ENCODE data around the gene SCUBE1. TPM values are rescaled to one million over a fixed set of nuclear protein-coding genes. Genes with fewer than 3 reads are reported as not detected.

Gene SCUBE1
- total and polyA plus RNA-seq, 2 experiments from 2014 or later: 0.81 to 3.2 TPM

DNA sequence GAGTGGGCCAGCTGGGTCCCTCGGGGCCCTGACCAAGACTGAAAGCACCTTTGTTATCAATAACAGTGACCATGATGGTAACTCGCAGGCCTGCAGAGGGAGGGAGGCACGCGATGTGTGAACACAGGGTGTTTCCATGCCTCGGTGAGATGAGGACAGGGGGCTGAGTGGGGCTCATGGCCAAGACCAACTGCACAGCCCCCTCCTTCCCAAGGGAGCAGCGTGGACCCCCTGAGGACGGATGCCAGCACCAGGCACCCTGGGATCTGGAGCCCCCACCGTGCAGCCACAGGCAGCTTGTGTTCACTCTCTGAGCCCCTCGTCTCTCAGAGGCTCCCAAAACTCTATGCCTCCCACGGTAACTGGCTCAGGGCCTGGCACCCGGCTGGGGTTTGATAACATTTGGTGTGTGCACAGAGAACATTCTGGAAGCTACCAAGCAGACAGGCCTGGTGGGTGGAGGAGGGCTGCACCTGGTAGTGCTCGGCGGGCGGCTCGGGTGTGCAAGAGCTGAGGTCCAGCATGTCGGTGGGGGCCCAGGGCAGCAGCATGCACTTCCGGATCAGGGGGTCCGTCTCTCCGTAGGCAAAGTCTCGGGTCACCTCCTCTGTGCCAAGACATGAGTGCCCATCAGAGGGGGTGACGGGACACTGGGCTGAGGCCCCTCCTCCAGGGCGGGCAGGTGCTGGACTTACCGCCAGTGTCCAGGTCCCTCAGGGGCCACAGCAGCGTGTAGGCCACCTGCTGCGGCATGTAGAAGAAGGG is 163.8 kb downstream of the SCUBE1 start (continued):
- TF ChIP-seq STAT1 (IDR thresholded peaks at IDR 0.05; ENCODE audit: unreplicated experiment) (no peak), REST (IDR thresholded peaks at IDR 0.05; ENCODE audit: unreplicated experiment) (no peak), JUNB (IDR thresholded peaks at IDR 0.05; ENCODE audit: unreplicated experiment) (no peak), EZH2 (IDR thresholded peaks at IDR 0.05; ENCODE audit: low read depth, unreplicated experiment) (no peak), NANOG (IDR thresholded peaks at IDR 0.05; ENCODE audit: borderline replicate concordance) (no peak), ZNF331 (CRISPR knock-in tag; IDR thresholded peaks at IDR 0.05; ENCODE audit: low read depth) (no peak), CREB1 (CRISPR knock-in tag; IDR thresholded peaks at IDR 0.05; ENCODE audit: low read depth) (no peak)
- TF ChIP-seq, protein P1, sequence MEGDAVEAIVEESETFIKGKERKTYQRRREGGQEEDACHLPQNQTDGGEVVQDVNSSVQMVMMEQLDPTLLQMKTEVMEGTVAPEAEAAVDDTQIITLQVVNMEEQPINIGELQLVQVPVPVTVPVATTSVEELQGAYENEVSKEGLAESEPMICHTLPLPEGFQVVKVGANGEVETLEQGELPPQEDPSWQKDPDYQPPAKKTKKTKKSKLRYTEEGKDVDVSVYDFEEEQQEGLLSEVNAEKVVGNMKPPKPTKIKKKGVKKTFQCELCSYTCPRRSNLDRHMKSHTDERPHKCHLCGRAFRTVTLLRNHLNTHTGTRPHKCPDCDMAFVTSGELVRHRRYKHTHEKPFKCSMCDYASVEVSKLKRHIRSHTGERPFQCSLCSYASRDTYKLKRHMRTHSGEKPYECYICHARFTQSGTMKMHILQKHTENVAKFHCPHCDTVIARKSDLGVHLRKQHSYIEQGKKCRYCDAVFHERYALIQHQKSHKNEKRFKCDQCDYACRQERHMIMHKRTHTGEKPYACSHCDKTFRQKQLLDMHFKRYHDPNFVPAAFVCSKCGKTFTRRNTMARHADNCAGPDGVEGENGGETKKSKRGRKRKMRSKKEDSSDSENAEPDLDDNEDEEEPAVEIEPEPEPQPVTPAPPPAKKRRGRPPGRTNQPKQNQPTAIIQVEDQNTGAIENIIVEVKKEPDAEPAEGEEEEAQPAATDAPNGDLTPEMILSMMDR (conservative IDR thresholded peaks at IDR 0.05; ENCODE audit: low read depth in 2 of 2): no peak

DNA sequence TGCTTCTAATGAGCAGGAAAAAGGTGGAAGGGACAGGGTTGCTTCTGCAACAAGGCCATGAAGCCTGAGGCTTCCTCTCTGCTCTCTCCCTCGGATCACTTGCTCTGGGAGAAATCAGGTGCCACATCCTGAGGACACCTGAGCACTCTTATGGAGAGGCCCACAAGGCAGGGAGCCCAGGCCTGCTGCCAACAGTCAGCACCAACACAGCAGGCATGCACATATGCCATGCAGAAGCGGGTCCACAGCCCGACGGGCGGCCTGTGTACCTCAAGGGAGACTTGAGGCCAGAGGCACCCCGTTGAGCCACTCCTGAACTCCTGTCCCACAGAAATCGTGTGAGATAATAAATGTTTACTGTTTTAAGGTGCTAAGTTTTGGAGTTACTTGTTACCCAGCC is 165.7 kb downstream of the SCUBE1 start:
- Histone ChIP-seq H3K4me3 (no peak overlapping the region), H3F3A (replicated peaks; ENCODE audit: low read depth) (no peaks in the 10 kb centered on the region), H3K27ac (ENCODE audit: low read depth) (no peak overlapping the region), H3K9me2 (ENCODE audit: insufficient read depth) (no peaks in the 10 kb centered on the region), H3K4me2 (no peak overlapping the region), H3K79me2 (replicated peaks; ENCODE audit: insufficient read depth) (no peaks in the 10 kb centered on the region; the same call in 1 of the 2 replicates), H4K20me1 (replicated peaks; ENCODE audit: insufficient read depth) (peaks cover 3% of the 10 kb centered on the region), H3K27me3 (ENCODE audit: insufficient read depth) (no peaks in the 10 kb centered on the region), H3K36me3 (ENCODE audit: insufficient read depth) (peaks cover 7% of the 10 kb centered on the region; the same call in 1 of the 2 replicates), H3K4me1 (ENCODE audit: insufficient read depth) (no peaks in the 10 kb centered on the region), H2AFZ (no peak overlapping the region)
- Mint-ChIP-seq H3K36me3 (ENCODE audit: low read depth) (peaks cover 75% of the 10 kb centered on the region), H3K27me3 (ENCODE audit: insufficient read depth, low read depth, poor library complexity) (peaks cover 8% of the 10 kb centered on the region), H3K4me3 (no peak overlapping the region), H3K4me1 (no peaks in the 10 kb centered on the region), H3K27ac (no peak overlapping the region), H3K9me3 (no peaks in the 10 kb centered on the region; the same call in 2 of the 3 replicates)
- DNase-seq (ENCODE audit: low spot score) (no peak), ATAC-seq (no peak)
- TF ChIP-seq, protein P1 (conservative IDR thresholded peaks at IDR 0.05; ENCODE audit: low read depth in 2 of 2): no peak
- TF ChIP-seq, protein P2, sequence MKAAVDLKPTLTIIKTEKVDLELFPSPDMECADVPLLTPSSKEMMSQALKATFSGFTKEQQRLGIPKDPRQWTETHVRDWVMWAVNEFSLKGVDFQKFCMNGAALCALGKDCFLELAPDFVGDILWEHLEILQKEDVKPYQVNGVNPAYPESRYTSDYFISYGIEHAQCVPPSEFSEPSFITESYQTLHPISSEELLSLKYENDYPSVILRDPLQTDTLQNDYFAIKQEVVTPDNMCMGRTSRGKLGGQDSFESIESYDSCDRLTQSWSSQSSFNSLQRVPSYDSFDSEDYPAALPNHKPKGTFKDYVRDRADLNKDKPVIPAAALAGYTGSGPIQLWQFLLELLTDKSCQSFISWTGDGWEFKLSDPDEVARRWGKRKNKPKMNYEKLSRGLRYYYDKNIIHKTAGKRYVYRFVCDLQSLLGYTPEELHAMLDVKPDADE (IDR thresholded peaks at IDR 0.05): no peak
- TF ChIP-seq EZH2phosphoT487 (IDR thresholded peaks at IDR 0.05; ENCODE audit: unreplicated experiment) (no peak), REST (IDR thresholded peaks at IDR 0.05; ENCODE audit: unreplicated experiment) (no peak), ZNF331 (CRISPR knock-in tag; IDR thresholded peaks at IDR 0.05; ENCODE audit: low read depth) (no peak), NANOG (IDR thresholded peaks at IDR 0.05; ENCODE audit: borderline replicate concordance) (no peak), EZH2 (IDR thresholded peaks at IDR 0.05; ENCODE audit: low read depth, unreplicated experiment) (no peak), CREB1 (CRISPR knock-in tag; IDR thresholded peaks at IDR 0.05; ENCODE audit: low read depth) (no peak)
